DLD1 (cell line): ENCODE data around the gene LNPEP.
"Not testable (repeated sequence)": the region's sequence is repeated elsewhere in the genome, so short reads cannot be mapped to it uniquely, and the experiment has no call there.

Source experiments
- in situ Hi-C: cut with HindIII; loops from 2 replicates; pipeline ENCODE4 v1.10.0; 2017; ENCODE audit warnings: low sequenced_read_pairs

The LNPEP gene

GRCh38 chr5:96928931-96929708 is 6.8 kb upstream of the LNPEP start:
- in situ Hi-C loops: no loop called here

DNA sequence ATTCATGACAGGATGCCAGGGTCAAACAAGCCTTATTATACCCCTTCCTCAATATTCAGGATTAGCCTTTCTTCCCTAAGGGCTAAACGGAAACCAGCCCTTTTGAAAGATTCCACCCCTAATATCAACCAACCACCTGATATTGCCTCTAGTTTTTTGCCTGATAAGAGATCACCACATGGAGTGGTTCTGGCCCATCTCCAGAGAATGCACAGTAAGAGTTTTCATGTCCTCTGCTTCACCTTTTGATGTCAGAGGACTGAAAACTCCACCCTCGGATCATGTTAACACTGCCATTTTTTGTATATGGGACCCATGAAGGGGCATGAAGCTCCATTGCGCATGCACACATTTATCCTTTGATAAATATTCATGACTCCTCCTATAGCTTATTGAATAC is 5.8 kb upstream of the LNPEP start:
- in situ Hi-C loops: no loop called here

DNA sequence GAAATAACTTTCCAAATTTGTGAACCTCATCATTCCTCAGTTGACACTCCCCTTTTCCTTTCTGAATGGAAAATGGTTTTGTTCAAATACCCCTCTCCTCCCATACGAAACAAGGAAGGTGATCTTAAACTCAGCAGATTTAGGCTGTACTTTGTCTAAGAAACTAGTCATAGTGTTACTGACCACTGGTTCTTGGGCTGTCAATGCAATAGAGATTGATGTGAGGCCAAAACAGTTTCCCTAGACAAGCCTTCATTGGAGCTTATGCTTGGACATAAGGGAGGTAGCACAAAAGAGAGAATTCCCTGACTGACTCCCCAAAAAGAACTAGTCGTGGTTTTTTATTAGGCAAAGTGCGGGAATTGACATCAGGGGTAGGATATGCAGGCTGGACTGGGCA is 5.3 kb upstream of the LNPEP start:
- in situ Hi-C loops: no loop called here

- in situ Hi-C loops: not testable (repeated sequence)
Measured at GRCh38 chr5:96931037-96931436, 4.8 kb upstream of the LNPEP start.

DNA sequence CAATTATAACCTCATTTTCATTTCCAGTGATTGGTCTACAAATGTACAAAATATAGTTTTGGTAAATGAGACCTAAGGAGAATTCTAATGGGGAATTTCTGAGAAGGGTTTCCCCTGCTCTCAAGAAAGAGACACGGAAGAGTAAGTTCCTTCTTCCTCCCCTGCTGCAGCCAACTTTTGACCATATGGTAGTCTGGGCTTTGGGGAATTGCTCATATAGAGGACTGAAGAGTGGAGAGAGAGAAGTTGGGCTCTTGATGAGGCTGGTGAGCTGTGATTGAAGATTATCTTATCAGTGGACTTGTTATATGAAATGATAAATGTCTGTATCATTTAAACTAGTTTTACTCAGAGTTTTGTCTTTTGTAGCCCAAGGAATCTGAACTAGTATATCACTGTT is 4.3 kb upstream of the LNPEP start:
- in situ Hi-C loops: no loop called here

DNA sequence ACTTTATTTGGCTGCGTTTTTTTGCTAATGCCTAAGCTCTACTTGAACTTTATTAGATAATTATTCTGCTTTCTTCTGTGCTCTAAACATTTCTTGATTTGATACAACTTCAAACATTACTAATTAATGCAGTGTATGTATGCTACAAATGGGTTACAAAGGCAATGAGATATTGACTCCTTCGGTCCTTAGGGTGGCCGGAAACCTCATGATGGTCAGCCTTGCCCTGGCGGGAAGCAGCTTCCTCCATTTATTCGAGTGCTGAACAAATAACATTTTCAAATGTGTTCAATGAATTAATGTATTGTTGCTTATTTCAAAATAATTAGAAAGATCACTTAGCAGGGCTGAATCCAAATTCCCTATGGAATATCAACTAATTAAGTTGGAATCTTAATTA is 3.9 kb upstream of the LNPEP start:
- in situ Hi-C loops: no loop called here

DNA sequence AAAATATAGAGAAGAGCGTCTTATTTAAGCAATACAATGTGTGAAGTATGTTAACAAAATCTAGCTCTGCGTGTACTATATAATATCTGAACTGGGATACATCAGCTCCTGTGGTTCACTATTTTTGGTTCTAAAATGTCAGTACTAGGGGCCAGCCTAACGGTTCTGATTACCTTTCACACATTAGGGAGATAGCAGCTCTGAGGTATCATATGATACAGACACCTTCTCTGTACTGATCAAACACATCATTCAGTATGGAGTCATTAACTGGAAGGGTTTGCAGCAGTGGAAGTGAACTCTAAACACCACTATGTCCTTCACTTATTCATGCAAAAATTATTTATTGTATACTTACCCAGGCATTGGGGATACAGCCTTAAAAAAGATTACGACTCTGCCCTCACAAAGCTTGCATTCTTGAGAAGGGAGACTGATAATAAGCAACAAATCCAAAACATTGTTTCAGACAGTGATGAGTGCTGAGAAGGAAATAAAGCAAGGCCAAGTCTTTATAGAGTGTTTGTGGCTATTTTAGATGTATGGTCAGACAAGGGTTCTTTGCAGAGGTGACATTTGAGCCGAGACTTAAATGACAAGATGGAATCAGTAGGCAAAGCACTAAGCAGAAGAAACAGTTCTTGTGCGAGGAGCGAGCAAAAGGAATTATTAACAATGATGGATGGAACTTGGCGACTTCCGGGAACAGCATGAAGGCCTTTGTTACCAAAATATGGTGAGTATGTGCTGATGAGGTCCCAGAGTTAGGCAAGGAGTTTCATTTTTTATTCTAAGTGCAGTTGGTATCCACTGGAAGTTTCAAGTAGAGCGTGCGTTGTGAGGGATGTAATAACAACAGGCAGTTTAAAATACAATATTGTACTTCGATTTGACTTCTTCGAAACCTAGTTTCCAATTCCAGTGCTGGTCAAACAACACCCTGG is 1.8 kb upstream of the LNPEP start:
- in situ Hi-C loops: no loop called here

DNA sequence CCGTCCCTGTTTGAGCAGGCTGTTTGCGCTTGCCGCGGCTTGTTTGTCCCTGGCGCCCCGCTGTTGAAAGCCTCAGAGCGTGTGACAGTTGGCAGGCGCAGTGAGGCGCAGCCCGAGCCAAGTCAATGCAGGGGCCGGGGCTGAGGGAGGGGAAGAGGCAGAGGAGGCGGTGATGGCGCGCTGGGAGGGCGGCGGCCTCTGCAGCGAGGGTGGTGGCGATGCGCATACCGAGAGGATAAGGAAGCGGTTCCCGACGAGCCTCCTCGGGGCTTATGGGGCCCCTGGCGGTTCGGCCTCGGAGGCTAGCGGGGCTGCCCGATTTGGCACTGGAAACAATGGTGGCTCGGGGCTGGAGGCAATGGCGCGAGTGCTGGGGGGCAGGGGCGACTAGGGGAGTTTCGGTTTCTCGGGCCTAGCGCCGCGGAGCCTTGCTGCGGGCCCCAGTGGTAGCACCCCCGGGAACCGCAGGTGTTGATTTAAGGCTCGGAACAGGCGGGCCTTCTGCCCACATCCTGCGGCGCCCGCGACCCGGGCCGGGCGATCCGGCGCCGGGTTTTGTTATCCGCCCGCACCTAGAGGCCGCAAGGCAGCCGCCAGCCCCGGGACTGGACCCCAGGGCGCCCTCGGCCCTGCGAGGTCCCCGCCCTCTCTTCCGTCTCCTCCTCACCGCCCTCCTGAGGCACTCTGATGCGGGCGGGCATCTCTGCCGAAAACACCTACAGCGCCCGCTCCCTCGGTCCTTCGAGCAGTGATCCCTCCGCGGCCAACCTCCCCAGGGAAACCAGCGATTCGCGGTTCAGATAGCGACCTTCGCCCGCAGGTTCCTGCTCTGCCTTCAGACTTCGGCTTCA is 947 bp upstream of the LNPEP start:
- in situ Hi-C loops: no loop called here

DNA sequence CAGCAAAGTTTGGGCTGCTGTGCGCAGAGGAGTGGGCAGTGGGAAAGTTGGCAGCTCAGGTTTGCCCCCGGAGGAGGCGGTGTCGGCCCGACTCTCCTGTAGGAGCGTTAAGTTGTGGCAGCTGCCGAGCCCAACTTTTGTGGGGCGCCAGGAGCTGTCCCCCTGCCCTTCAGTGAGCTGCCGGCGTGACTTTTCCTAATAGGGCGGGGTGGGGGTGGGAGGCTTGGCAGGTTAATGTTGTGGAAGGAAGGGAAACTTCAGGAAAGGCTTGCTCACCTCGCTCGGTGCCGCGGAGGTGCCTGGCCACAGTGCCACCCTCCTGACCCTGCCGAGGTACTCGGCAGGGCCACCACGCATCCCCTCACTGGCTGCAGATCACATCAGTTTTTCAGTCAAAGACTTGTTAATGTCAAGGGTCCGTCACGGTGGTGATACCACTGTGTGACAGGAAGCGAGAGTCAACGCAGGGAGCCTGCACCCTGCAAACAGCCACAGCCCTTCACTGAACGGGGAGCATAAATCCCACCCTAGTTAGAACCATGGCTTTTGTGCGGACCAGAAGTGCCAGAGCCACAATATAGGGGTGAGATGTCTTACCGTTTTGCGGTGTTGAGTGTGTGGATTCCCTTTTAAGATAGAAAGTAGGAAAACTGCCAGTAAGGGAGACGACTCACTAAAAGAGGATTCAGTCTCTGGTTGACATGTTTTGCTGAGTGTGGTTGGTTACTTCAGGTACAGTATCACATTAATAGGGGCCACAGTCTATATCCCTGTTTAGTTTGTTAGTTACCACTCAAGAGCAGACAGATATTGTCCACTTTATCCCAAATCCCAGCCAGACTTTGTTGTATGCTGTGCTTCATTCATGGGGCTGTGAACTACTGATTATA is 796 bp downstream of the LNPEP start:
- in situ Hi-C loops: no loop called here

DNA sequence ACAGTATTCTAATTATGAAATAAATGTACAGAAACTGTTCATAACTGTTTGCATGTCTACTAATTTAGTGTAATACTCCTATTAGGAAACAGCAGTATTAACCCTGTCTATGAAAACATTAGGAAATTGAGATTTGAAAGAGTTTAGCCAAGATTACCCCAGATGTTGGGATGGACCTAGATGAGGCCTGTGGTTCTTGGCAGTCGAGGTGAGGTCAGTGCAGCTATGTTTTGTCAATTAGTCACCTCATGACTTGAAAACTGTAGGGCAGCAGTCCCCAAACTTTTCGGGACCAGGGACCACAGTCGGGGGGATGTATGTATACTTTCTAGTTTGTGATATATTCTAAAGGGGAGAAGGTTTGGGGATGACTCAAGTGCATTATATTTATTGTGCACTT is 4.7 kb downstream of the LNPEP start:
- in situ Hi-C loops: no loop called here

DNA sequence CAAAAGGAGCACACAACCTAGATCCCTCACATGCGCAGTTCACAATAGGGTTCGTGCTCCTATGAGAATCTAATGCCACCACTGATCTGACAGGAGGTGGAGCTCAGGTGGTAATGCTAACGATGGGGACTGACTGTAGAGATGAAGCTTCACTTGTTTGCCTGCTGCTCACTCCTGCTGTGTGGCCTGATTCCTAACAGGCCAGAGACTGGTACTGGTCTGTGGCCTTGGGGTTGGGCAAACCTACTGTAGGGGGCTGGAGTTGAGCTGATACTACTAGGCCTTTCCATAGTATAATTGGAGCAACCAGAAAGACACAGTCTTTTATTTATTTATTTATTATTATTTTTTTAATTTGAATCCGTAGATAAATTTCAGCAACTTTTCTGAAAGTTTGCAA is 5.3 kb downstream of the LNPEP start:
- in situ Hi-C loops: no loop called here

DNA sequence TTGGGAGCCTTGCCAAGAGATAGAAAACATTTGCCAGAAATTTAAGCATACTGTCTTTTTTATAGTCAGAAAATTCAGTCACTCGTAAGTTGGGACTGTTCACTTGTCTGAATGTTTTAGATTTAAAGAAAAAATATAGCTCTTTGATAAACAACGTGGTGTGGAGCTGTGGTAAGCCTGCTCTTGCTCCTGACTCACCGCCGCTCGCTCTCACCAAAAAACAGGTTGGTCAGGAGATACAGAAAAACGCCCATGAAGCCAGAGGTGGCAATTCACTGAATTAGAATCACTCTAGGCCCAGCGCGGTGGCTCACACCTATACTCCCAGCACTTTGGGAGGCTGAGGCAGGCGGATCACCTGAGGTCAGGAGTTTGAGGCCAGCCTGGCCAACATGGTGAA is 6.2 kb downstream of the LNPEP start:
- in situ Hi-C loops: no loop called here

- in situ Hi-C loops: no loop called here
Measured at GRCh38 chr5:96942911-96943310, 7.0 kb downstream of the LNPEP start.

DNA sequence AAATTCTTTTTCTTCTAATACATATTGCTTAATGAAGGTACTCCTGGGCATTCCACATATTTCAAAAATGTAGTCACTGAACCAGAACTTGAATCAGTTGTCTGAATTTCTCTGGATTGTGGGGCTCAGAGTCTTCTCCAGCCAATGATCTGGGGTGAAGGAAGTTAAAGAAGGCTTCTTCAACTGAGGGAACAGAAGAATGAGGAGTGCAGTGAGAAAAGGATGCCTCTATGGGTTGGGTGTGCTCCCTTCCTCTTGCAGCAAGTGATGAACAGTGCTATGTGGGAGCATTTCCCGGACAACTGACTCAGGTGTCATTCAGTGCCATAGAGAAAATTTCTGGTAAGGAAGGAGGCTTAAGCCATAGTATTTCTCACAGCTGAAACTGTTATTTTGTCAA is 7.9 kb downstream of the LNPEP start:
- in situ Hi-C loops: no loop called here

- in situ Hi-C loops: no loop called here
Measured at GRCh38 chr5:96945144-96945897, 9.4 kb downstream of the LNPEP start.

- in situ Hi-C loops: no loop called here
Measured at GRCh38 chr5:96946381-96946780, 10.5 kb downstream of the LNPEP start.

GRCh38 chr5:96952118-96952750 is 16.4 kb downstream of the LNPEP start:
- in situ Hi-C loops: no loop called here

DNA sequence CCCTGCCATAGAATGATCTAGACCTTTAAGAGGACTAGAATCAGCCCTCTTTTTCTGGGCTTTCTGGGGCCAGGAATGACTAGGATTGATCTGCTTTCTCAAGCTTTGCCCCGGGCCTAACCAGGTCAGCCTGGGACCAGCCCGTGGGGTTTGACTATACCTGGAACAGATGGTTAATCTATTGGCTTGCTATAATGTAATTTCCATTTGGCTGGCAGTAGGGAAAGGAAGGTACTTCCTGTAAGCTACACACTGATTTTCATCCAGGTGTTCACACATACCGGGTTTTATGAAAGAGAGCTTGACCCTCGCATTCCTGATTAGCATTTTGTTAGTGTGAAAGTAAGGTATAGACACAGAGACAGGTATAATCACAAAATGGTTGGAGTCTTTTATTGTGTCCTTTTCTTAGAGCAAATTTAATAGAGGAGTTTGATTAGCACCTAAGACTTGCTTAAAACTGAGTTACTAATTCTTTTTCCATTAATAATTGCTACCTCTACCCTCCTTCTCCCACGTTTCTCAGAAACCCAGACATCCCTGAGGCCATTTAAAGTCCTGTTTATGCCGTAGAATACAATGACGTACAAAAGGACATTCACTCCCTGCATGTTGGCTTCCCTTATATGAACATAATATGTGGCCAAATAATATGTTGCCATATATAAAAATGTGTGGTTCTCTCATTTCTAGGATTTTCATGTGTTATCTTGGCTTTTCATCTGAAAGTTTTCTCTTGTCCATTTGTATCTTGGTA is 17.3 kb downstream of the LNPEP start:
- in situ Hi-C loops: no loop called here
